Panc1 (cell line): Measurements from ENCODE around the gene MLPH. TPM values are rescaled to one million over a fixed set of nuclear protein-coding genes. Genes with fewer than 3 reads are reported as not detected.

ENCODE experiments used
- ATAC-seq: fragments of 200-7000 bp; cut with Tn5 transposase; 2 replicates; pipeline ENCODE4 v1.9.1; 2020; ENCODE audit warnings: mild to moderate bottlenecking, moderate library complexity
- BruUV-seq: library from RNA; stranded (reverse); fragments of 400-500 nt; replicated peaks from 2 replicates; lab custom pipeline; 2021; lab: Mats Ljungman, UMichigan
- CTCF ChIA-PET: fragments of 300-600 bp; sonication (Branson Sonifier 250); formaldehyde crosslinking; loops from one replicate; lab custom pipeline; 2022; ENCODE audit warnings: antibody characterized with exemption; lab: Charles Lee
- POLR2A ChIA-PET: fragments of 300-600 bp; sonication (Branson Sonifier 250); formaldehyde crosslinking; loops from one replicate; lab custom pipeline; 2022; ENCODE audit warnings: antibody characterized with exemption; lab: Charles Lee
- DNase-seq: peaks from one replicate; pipeline ENCODE4 v3.0.0-alpha.2; 2010; ENCODE audit warnings: low read depth, low spot score
- H3K27ac ChIP-seq: 2 replicates; pipeline ENCODE4 v1.5.1; 2011; ENCODE audit warnings: mild to moderate bottlenecking, low read length, inconsistent platforms
- H3K27me3 ChIP-seq: fragments of 200-500 bp; sonication (Bioruptor generic); 2 replicates; pipeline ENCODE4 v1.6.0; 2014; ENCODE audit warnings: low read length, inconsistent platforms; ENCODE audit not compliant: control insufficient read depth, insufficient read depth
- H3K36me3 ChIP-seq: fragments of 200-500 bp; sonication (Bioruptor generic); 2 replicates; pipeline ENCODE4 v1.5.1; 2014; ENCODE audit warnings: inconsistent platforms, mild to moderate bottlenecking, low read length, moderate library complexity; ENCODE audit not compliant: control insufficient read depth, insufficient read depth
- H3K4me1 ChIP-seq: 2 replicates; pipeline ENCODE4 v1.5.1; 2011; ENCODE audit warnings: inconsistent platforms, mild to moderate bottlenecking, low read length, moderate library complexity; ENCODE audit not compliant: control insufficient read depth, insufficient read depth
- H3K4me3 ChIP-seq, 2 experiments: 2 replicates each; pipeline ENCODE4 v1.5.1; 2011 to 2012; ENCODE audit warnings: low read depth in 2 of 2, low read length in 2 of 2, mild to moderate bottlenecking in 2 of 2, inconsistent platforms in 1 of 2, moderate library complexity in 1 of 2
- H3K9me3 ChIP-seq: fragments of 200-500 bp; sonication (Bioruptor generic); 2 replicates; pipeline ENCODE4 v1.5.1; 2014; ENCODE audit warnings: low read depth, mild to moderate bottlenecking, inconsistent platforms, low read length, moderate library complexity; ENCODE audit not compliant: control insufficient read depth, insufficient read depth
- CTCF ChIP-seq: fragments of 450-650 bp; IDR thresholded peaks from 2 replicates; pipeline ENCODE4 v1.5.1; 2017; ENCODE audit warnings: mild to moderate bottlenecking
- POLR2AphosphoS5 ChIP-seq: IDR thresholded peaks from 2 replicates; pipeline ENCODE4 v1.6.1; 2012; ENCODE audit warnings: mild to moderate bottlenecking, low read depth, low read length, moderate library complexity
- REST ChIP-seq, 2 experiments: IDR thresholded peaks; 2 replicates each; pipeline ENCODE4 v1.6.1; 2011 to 2012; ENCODE audit warnings: low read depth in 2 of 2, control low read depth in 1 of 2, low read length in 1 of 2, mild to moderate bottlenecking in 1 of 2, moderate library complexity in 1 of 2; ENCODE audit not compliant: insufficient read depth in 1 of 2
- SIN3A ChIP-seq: IDR thresholded peaks from 2 replicates; pipeline ENCODE4 v1.6.1; 2012; ENCODE audit warnings: low read depth, mild to moderate bottlenecking, low read length, moderate library complexity, borderline replicate concordance; ENCODE audit not compliant: insufficient read depth
- TCF7L2 ChIP-seq: IDR thresholded peaks from 2 replicates; pipeline ENCODE4 v1.6.1; 2011; ENCODE audit warnings: mild to moderate bottlenecking, low read depth, low read length, inconsistent platforms
- in situ Hi-C: cut with HindIII; loops from 2 replicates; pipeline ENCODE4 v1.10.0; 2016; ENCODE audit warnings: low sequenced_read_pairs, low pct_unique_long_range_greater_than_20kb
- intact Hi-C: fragments of 100-400 bp; cut with micrococcal nuclease; formaldehyde crosslinking; loops from one replicate; pipeline ENCODE4 v1.10.0; 2022; ENCODE audit not compliant: unreplicated experiment
- total RNA-seq: library from RNA; stranded (reverse); gene quantifications from one replicate; pipeline ENCODE4 v1.2.1, GENCODE V29; 2021; ENCODE audit not compliant: unreplicated experiment

MLPH gene
- total RNA-seq, 1 experiment from 2014 or later = 60.2 TPM

DNA sequence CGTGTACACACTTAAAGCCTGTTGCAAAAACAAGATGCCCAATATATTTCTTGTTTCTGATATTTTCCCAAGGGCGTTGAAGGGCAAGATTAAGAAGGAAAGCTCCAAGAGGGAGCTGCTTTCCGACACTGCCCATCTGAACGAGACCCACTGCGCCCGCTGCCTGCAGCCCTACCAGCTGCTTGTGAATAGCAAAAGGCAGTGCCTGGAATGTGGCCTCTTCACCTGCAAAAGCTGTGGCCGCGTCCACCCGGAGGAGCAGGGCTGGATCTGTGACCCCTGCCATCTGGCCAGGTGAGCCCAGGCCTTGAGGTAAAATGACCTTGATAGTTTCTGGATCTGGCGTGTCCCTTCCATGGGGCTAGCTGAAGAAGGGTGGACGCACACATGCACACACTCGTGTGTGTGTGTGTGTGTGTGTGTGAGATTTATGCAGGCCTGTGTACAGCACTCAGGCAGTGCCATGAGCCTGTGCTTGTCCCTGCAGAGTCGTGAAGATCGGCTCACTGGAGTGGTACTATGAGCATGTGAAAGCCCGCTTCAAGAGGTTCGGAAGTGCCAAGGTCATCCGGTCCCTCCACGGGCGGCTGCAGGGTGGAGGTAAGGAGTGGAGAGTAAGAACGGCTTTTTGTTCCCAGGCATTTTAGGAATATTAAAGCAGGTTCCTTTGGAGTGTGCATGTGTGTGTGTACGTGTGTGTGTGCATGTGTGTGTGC, 23.6 kb downstream of the MLPH start:
- no peak overlapping the region for H3K27ac ChIP-seq
- in situ Hi-C loops (no loop called here), intact Hi-C loops (no loop called here)
- ATAC-seq (no peak), DNase-seq (no peak)
- H3K4me1 ChIP-seq = peaks cover 8% of the 10 kb centered on the region
- no peaks in the 10 kb centered on the region for H3K9me3 ChIP-seq
- POLR2A ChIA-PET = no interaction called here
- no peak overlapping the region for H3K4me3 ChIP-seq
- H3K27me3 ChIP-seq = no peaks in the 10 kb centered on the region
- no peak for TF ChIP-seq SIN3A
- no peak for TF ChIP-seq TCF7L2
- TF ChIP-seq POLR2AphosphoS5 = no peak
- TF ChIP-seq REST (IDR thresholded peaks at IDR 0.05; ENCODE audit: insufficient read depth in 1 of 2, low read depth in 2 of 2, low read length in 1 of 2) = no peak
- no peak for TF ChIP-seq CTCF
- no peaks in the 10 kb centered on the region for H3K36me3 ChIP-seq
- CTCF ChIA-PET = interaction anchor here (1.4 kb wide), 1 partner anchor 62 kb away, joined by 5 read pairs; no protein-coding TSS in a partner anchor
- no TSS peak for BruUV-seq

DNA sequence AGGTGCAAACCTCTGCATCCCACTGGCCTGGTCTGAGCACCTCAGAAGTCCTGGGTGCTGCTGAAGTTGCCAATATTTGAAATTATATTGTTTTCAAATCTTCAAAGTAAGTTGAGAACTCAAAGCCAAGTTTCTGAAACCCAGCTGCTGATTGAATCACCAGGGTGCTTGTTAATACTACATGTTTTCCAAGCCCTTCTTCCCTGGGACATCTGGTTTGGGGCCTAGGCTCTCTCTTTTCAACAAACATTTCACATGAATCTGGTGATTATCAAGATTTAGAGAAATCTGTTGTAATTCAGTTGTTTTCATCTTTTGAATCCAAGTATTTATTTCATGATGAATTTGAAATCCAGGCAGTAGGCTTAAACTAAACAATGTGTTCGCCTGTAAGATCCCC, 24.4 kb downstream of the MLPH start:
- Histone ChIP-seq H3K27me3 (no peaks in the 10 kb centered on the region), H3K36me3 (no peaks in the 10 kb centered on the region), H3K4me1 (peaks cover 8% of the 10 kb centered on the region), H3K9me3 (no peaks in the 10 kb centered on the region), H3K4me3 (no peak overlapping the region), H3K27ac (no peak overlapping the region)
- in situ Hi-C loops = no loop called here
- no peak for TF ChIP-seq REST (IDR thresholded peaks at IDR 0.05; ENCODE audit: insufficient read depth in 1 of 2, low read depth in 2 of 2, low read length in 1 of 2)
- TF ChIP-seq CTCF = no peak
- no peak for TF ChIP-seq TCF7L2
- TF ChIP-seq POLR2AphosphoS5 = no peak
- no peak for TF ChIP-seq SIN3A
- intact Hi-C loops = no loop called here
- DNase-seq (no peak), ATAC-seq (no peak)
- no TSS peak for BruUV-seq
- CTCF ChIA-PET = interaction anchor here (2.3 kb wide), 1 partner anchor 61 kb away, joined by 77 read pairs; no protein-coding TSS in a partner anchor
- POLR2A ChIA-PET = no interaction called here
